HepG2 (cell line): ENCODE data around the gene CTNNA2. TPM values are rescaled to one million over a fixed set of nuclear protein-coding genes. Genes with fewer than 3 reads are reported as not detected.
A peak's percentile ranks its signal among the peaks of the same experiment; 100 is the strongest.

Experiments
- ATAC-seq: fragments of 200-7000 bp; cut with Tn5 transposase; 3 replicates; pipeline ENCODE4 v1.9.1; 2020; ENCODE audit warnings: mild to moderate bottlenecking, moderate library complexity
- BruUV-seq: library from RNA; stranded (reverse); fragments of 400-500 nt; replicated peaks from 2 replicates; lab custom pipeline; 2021; lab: Mats Ljungman, UMichigan
- CTCF ChIA-PET: fragments of 300-600 bp; formaldehyde crosslinking; extraction: SDS; loops from one replicate; lab custom pipeline; 2021; ENCODE audit warnings: low total read pairs, inconsistent platforms, low intra/inter-chr PET ratio; lab: Yijun Ruan, JAX
- POLR2A ChIA-PET: fragments of 350-600 bp; sonication (Branson Sonifier 250); formaldehyde crosslinking; loops from one replicate; lab custom pipeline; 2020; ENCODE audit warnings: antibody characterized with exemption, inconsistent platforms; lab: Yijun Ruan, JAX
- DNase-seq: peaks from one replicate; pipeline ENCODE4 v3.0.0-alpha.2; 2015; ENCODE audit warnings: low spot score
- FAIRE-seq: peaks from 3 replicates; lab custom pipeline; 2011; peaks lifted over from hg19 to GRCh38; lab: Jason Lieb, UNC
- H2AFZ ChIP-seq: one replicate; pipeline ENCODE4 v1.6.1; 2011; ENCODE audit warnings: low read length, inconsistent platforms
- H3K27ac ChIP-seq: fragments of 300-600 bp; 3 replicates; pipeline ENCODE4 v1.8.0; 2011; ENCODE audit warnings: mixed run types, mild to moderate bottlenecking, mixed read lengths, low read length, inconsistent platforms; ENCODE audit not compliant: insufficient read depth; ENCODE audit errors: extremely low read length
- H3K27me3 ChIP-seq, 2 experiments: fragments of 200-600 bp in 1 of 2; 2 replicates in 1 of 2; 3 replicates in 1 of 2; pipeline versions ENCODE4 v1.6.0 to v1.8.0; 2011; ENCODE audit warnings: low read length in 2 of 2, mild to moderate bottlenecking in 2 of 2, moderate library complexity in 2 of 2, inconsistent platforms in 1 of 2; ENCODE audit not compliant: insufficient read depth in 2 of 2, control insufficient read depth in 1 of 2
- H3K36me3 ChIP-seq, 2 experiments: fragments of 200-600 bp in 1 of 2; replicated peaks in 1 of 2; 2 replicates in 1 of 2; 3 replicates in 1 of 2; pipeline versions ENCODE4 v1.5.1 to v1.8.0; 2011; ENCODE audit warnings: low read length in 2 of 2, inconsistent platforms in 1 of 2; ENCODE audit not compliant: insufficient read depth in 2 of 2, control insufficient read depth in 1 of 2
- H3K4me1 ChIP-seq: 2 replicates; pipeline ENCODE4 v1.5.1; 2012; ENCODE audit warnings: low read length, inconsistent platforms; ENCODE audit not compliant: insufficient read depth
- H3K4me2 ChIP-seq: 2 replicates; pipeline ENCODE4 v1.6.0; 2011; ENCODE audit warnings: low read depth, low read length, inconsistent platforms
- H3K4me3 ChIP-seq, 3 experiments: fragments of 200-600 bp in 1 of 3; sonication (generic), shearing (Covaris generic) in 1 of 3; replicated peaks in 1 of 3; 2 replicates each; pipeline ENCODE4 v1.5.1; 2011 to 2016; ENCODE audit warnings: low read length in 3 of 3, inconsistent platforms in 2 of 3, low read depth in 2 of 3, mild to moderate bottlenecking in 2 of 3, control low read depth in 1 of 3, mixed read lengths in 1 of 3; ENCODE audit not compliant: insufficient read depth in 1 of 3
- H3K79me2 ChIP-seq: one replicate; pipeline ENCODE4 v1.6.1; 2011; ENCODE audit warnings: low read length, inconsistent platforms; ENCODE audit not compliant: insufficient read depth
- H3K9ac ChIP-seq: 2 replicates; pipeline ENCODE4 v1.6.0; 2011; ENCODE audit warnings: mild to moderate bottlenecking, low read depth, low read length, inconsistent platforms; ENCODE audit not compliant: insufficient read depth
- H3K9me3 ChIP-seq: 2 replicates; pipeline ENCODE4 v1.5.1; 2012; ENCODE audit warnings: mild to moderate bottlenecking, low read length
- H4K20me1 ChIP-seq: 2 replicates; pipeline ENCODE4 v1.6.0; 2011; ENCODE audit warnings: inconsistent platforms, mild to moderate bottlenecking, low read length, moderate library complexity; ENCODE audit not compliant: insufficient read depth
- FOXA1 ChIP-seq, 2 experiments: fragments of 450-650 bp in 1 of 2; sonication (generic) in 1 of 2; formaldehyde crosslinking in 1 of 2; IDR thresholded peaks; 2 replicates each; pipeline versions ENCODE4 v1.4.0 to v1.6.1; 2016 to 2020; ENCODE audit warnings: missing genetic modification reagents in 1 of 2
- NFKBIZ ChIP-seq: IDR thresholded peaks from 2 replicates; pipeline ENCODE4 v1.6.1; 2018; ENCODE audit warnings: missing genetic modification reagents, missing compliant biosample characterization
- ZBTB21 ChIP-seq: sonication (generic); formaldehyde crosslinking; IDR thresholded peaks from 2 replicates; pipeline ENCODE4 v1.4.0; 2020; ENCODE audit warnings: missing genetic modification reagents
- ZBTB38 ChIP-seq: sonication (generic); formaldehyde crosslinking; IDR thresholded peaks from 2 replicates; pipeline ENCODE4 v1.5.1; 2020; ENCODE audit warnings: mild to moderate bottlenecking, missing genetic modification reagents
- ZNF138 ChIP-seq: sonication (generic); formaldehyde crosslinking; IDR thresholded peaks from 2 replicates; pipeline ENCODE4 v1.5.0; 2020; ENCODE audit warnings: mild to moderate bottlenecking, low read depth, missing genetic modification reagents
- ZNF24 ChIP-seq: fragments of 450-650 bp; IDR thresholded peaks from 2 replicates; pipeline ENCODE4 v1.6.1; 2017; ENCODE audit warnings: antibody characterized with exemption, mild to moderate bottlenecking
- ZNF256 ChIP-seq: sonication (generic); formaldehyde crosslinking; conservative IDR thresholded peaks from 2 replicates; pipeline ENCODE4 v1.4.0; 2020; ENCODE audit warnings: missing genetic modification reagents
- ZNF652 ChIP-seq: IDR thresholded peaks from 2 replicates; pipeline ENCODE4 v1.6.1; 2016; ENCODE audit warnings: low read depth, borderline replicate concordance
- WGBS: methylation state at CpG from one replicate; pipeline ENCODE4 v1.1.6; 2017; ENCODE audit warnings: low lambda C conversion rate; 5-methylcytosine and 5-hydroxymethylcytosine counted together
- in situ Hi-C: cut with HindIII; loops from 2 replicates; pipeline ENCODE4 v1.10.0; 2017; ENCODE audit warnings: low pct_unique_long_range_greater_than_20kb; ENCODE audit not compliant: extremely low pct_ligation_motif_present
- intact Hi-C: fragments of 100-400 bp; cut with micrococcal nuclease; formaldehyde crosslinking; loops from one replicate; pipeline ENCODE4 v1.10.0; 2022; ENCODE audit not compliant: unreplicated experiment
- polyA plus RNA-seq, 8 experiments: library from polyadenylated mRNA; depleted of rRNA in 3 of 8; stranded (reverse) in 7 of 8; unstranded in 1 of 8; fragments of >200 nt; fragmentation: Illumina TruSeq in 4 of 8; extraction: Trizol in 4 of 8; gene quantifications; 2 replicates each; pipeline versions ENCODE4 v1.2.1 to v1.2.3, GENCODE V29; 2011 to 2016; ENCODE audit warnings: low read depth in 4 of 8, missing spikeins in 1 of 8, mixed read lengths in 1 of 8; ENCODE audit not compliant: insufficient read depth in 1 of 8
- total RNA-seq, 5 experiments: library from RNA; depleted of rRNA; stranded (reverse); fragments of >200 nt; fragmentation: Illumina TruSeq; extraction: Trizol; gene quantifications; 2 replicates each; pipeline ENCODE4 v1.2.3, GENCODE V29; 2016; ENCODE audit warnings: low read depth in 1 of 5
- TF ChIP-seq, protein P1 (sequence below): fragments of 450-650 bp; IDR thresholded peaks from 2 replicates; pipeline ENCODE4 v1.6.1; 2016

CTNNA2 gene
- total and polyA plus RNA-seq, 2 of the 13 experiments (the other 11 are each of a cell fraction or from before 2014, with no cell fraction given), result not detected

DNA sequence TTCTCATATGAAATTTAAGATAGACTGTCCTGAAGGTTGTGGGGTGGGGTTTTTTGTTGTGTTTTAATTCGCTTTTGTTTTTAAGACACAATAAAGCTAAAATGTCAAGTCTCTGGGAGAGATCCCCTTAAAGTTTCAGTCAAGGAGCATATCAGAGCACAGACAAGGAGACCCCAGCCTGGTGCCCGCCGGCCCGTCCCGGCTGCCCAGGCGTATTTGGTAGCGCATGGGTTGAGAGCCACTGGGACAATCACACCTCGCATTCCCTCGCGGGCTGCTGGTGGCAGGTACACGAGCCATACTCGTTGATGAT, 789.1 kb downstream of the CTNNA2 start (continued):
- no peak for TF ChIP-seq ZBTB21 (CRISPR knock-in tag)

DNA sequence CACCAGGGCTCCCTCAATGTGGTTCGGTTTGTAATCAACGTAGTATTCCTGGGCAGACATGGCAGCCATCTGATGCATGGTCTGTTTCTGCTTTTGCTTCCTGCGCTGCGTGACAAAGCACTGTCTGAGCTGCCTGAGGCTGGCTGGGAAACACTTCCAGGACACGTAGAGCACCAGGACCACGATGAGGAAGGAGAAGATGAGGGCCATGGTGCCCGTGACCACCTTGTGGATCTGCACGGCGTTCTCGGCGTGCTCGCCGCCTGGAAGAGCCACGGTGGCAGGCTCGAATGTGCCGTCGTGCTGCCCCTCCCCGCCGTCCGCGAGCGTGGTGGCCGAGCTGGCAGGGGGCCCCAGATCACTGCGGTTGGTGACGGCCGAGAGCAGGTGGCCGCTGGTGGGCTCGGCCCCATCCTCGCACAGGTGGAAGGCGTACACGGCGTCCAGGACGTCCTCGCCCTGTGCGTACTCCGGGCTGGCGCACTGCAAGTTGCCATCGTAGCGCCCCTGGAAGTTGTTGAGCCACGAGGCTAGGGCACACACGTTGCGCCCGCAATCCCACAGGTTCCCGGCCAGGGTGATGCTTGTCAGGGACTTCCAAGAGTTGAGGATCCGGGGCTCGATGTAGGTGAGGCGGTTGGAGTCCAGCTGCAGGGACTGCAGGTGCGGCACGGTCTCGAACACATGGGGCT, 789.6 kb downstream of the CTNNA2 start:
- BruUV-seq, result no TSS peak
- POLR2A ChIA-PET, result no interaction called here
- peaks cover 2 to 38% of the 10 kb centered on the region in 2 experiments; a peak in 3 of 5 replicates for H3K27me3 ChIP-seq
- DNase-seq, result no peak
- TF ChIP-seq ZNF256 (CRISPR knock-in tag) (no peak), ZNF652 (no peak), NFKBIZ (CRISPR knock-in tag) (no peak), ZBTB38 (CRISPR knock-in tag) (no peak), ZNF24 (no peak), FOXA1 (IDR thresholded peaks at IDR 0.05) (no peak), FOXA1 (CRISPR knock-in tag; IDR thresholded peaks at IDR 0.05) (no peak), ZNF138 (no peak)
- TF ChIP-seq, protein P1, sequence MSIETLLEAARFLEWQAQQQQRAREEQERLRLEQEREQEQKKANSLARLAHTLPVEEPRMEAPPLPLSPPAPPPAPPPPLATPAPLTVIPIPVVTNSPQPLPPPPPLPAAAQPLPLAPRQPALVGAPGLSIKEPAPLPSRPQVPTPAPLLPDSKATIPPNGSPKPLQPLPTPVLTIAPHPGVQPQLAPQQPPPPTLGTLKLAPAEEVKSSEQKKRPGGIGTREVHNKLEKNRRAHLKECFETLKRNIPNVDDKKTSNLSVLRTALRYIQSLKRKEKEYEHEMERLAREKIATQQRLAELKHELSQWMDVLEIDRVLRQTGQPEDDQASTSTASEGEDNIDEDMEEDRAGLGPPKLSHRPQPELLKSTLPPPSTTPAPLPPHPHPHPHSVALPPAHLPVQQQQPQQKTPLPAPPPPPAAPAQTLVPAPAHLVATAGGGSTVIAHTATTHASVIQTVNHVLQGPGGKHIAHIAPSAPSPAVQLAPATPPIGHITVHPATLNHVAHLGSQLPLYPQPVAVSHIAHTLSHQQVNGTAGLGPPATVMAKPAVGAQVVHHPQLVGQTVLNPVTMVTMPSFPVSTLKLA, result peak; percentile 36
- TF ChIP-seq, all 625 proteins: peak for 1
- in situ Hi-C loops (no loop called here), intact Hi-C loops (no loop called here)
- H3K36me3 ChIP-seq, result no peaks in the 10 kb centered on the region
- no peak for ATAC-seq
- H3K4me2 ChIP-seq, result no peak overlapping the region
- FAIRE-seq, result no peak
- 68% methylated on average over 9 of the region's 50 CpGs for WGBS
- H2AFZ ChIP-seq, result no peak overlapping the region
- H3K79me2 ChIP-seq, result no peaks in the 10 kb centered on the region
- H4K20me1 ChIP-seq, result no peaks in the 10 kb centered on the region
- no peak overlapping the region for H3K9ac ChIP-seq
- CTCF ChIA-PET, result no interaction called here
- H3K4me3 ChIP-seq, result no peak overlapping the region
- H3K4me1 ChIP-seq, result no peaks in the 10 kb centered on the region
- no peaks in the 10 kb centered on the region for H3K9me3 ChIP-seq
- no peak overlapping the region for H3K27ac ChIP-seq
